NCI-H524 treated with DMSO at 0.1 percent for 48 hours (cell line): ENCODE measurements around the gene CXCL12.

Source experiments
- DNase-seq: peaks from one replicate; lab custom pipeline; 2025; lab: John Stamatoyannopoulos, UW

CXCL12 gene

GRCh38 chr10:44384601-44385025 lies 284 bp downstream of the CXCL12 start:
- DNase-seq: no peak

GRCh38 chr10:44383749-44384600 lies 922 bp downstream of the CXCL12 start:
- DNase-seq: no peak

DNA sequence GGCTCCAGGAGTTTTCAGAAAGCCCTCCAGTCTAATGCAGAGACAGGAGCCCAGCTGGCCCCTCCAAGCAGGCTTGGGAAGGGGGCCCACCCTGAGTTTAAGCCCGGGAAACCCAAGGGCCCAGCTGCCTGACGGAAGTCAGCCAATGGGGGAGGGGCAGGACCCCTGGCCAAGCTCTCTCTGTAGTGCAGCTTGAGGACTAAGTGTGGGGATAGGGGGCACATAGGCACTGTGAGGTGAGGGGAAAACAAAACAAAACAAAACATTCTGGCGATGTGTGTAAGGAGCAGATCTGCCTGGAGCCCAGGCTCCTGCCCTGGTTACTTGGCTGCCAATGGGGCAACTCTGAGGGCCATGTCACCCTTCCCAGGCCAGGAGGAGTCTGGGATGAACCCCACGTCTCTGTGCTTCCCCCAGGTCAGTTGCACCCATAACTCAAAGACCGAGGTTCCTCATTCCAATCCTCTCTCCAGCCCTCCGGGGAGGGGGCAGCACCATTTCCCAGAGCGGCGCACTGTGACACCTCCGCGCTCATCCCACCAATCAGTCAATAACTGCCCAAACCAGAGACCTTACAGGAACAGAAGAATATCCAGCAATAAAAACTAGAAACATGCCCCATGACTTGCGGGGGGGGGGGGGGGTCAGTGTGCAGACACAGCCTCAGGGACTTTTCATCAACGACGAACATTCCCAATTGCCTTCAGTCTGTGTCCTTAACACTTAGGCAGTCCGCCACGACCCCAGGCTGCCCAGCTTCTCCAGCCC lies 1.7 kb downstream of the CXCL12 start:
- DNase-seq: no peak

GRCh38 chr10:44382131-44382858 lies 2.6 kb downstream of the CXCL12 start:
- no peak for DNase-seq

DNA sequence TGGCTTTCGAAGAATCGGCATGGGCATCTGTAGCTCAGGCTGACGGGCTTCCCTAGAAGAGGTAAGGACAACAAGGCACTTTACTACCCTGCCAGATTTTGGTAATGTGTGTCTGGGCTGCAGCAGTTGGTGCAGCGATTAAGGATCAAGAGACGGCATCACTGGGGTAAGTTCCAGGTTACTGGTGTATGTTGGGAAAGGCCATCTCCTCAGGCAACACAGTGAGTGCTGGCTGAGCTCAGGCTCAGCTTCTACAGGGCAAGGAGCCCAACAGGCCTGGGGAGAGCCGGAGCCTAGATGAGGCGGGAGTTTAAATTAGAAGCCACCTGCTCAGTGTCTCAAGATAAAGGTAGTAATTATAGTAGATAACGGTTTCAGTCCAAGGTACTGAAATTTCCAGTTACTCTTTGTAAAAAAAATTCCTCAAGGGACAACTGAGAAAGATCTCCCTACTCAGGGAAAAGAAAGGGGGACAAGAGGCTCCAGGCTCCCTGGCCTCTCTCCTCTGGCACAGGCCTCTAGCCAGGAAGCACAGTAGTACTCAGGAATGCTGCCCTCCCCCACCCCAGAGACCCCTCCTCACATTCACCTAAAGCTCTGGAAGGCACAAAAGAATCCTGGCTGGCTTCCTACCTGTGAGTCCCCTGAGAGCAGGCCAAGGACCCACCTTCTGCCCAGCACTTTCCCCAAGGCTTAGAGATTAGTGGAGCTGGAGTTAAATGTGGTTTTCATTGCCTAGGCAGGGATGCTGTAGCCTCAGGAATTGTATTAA lies 3.9 kb downstream of the CXCL12 start:
- no peak for DNase-seq

DNA sequence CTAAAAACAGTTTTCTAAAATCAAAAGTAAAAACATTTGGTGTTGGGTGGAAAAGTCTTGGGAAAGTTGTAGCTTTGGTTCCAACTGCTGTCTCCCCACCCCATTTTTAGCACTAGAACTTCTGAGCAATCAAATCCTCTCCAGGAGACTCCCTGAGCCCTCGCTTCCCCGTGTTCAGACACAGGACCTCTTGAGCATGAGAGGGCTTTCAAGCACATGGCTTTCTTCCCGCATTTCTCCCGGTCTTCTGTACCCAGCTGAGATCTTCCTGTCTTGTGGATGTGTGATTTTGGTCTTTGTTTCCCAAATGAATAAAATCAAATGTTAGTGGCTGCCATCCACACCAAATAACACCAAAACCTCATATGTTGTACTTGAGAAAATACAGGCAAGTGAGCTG lies 5.0 kb downstream of the CXCL12 start:
- no peak for DNase-seq

GRCh38 chr10:44378626-44379025 lies 6.3 kb downstream of the CXCL12 start:
- no peak for DNase-seq

DNA sequence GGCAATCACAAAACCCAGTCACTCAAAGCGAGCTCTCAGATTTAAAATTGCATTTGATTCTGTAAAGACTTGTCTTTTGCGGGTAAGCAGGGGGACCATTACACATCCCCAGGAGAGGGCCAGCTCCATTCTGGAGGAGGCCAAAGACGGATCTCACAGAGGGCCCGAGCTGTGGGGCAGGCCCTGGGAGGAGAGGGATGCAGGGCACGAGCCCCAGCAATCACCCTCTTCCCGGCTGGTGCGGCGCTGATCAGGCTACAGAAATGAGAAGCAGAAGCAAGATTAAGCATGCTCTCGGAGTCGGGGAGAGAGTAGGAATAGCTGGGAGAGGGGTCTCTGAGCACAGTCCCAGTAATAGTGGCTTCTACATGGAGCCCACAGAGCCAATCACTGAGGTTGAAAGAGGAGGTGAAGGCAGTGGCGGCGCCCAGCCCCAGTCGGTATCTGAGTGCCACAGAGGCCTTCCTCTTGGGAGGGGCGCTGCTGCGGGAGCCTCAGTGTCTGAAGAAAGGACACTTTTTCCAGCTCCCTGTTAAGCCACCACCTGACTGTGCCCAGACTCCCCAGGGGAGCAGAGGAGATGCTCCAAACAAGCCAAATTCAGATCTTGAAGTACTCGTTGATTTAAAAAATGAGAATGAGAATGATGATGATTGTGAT lies 7.1 kb downstream of the CXCL12 start:
- no peak for DNase-seq

DNA sequence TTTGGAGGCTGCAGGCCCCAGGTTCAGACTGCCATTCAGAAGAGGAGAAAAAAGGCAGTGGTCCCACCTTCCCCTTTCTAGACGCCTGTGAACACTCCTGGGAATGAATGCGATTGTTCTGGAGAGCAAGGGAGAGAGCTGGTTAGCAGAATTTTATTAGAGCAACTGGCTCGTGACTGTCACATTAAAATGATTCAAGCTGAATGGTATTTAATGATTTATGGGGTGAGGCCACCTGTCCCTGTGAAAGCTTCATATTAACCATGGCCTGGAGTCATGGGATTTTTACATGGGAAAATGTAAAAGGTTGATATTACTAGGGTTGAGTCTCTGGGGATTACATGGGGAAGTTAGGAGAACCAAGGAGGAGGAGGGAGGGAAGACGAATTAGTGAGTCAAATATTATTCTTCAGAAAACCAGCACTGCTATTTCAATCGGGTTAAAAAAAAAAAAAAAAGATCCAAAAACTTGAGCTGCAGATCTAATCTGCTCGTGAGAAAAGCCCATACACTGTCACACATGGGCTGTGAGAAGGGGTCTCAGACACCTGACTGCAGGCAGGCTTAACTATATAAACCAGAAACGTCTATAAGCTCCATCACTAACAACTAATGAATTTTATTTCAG lies 8.3 kb downstream of the CXCL12 start:
- DNase-seq: no peak

GRCh38 chr10:44374155-44374554 lies 10.7 kb downstream of the CXCL12 start:
- DNase-seq: no peak

GRCh38 chr10:44373341-44373995 lies 11.4 kb downstream of the CXCL12 start:
- DNase-seq: no peak

DNA sequence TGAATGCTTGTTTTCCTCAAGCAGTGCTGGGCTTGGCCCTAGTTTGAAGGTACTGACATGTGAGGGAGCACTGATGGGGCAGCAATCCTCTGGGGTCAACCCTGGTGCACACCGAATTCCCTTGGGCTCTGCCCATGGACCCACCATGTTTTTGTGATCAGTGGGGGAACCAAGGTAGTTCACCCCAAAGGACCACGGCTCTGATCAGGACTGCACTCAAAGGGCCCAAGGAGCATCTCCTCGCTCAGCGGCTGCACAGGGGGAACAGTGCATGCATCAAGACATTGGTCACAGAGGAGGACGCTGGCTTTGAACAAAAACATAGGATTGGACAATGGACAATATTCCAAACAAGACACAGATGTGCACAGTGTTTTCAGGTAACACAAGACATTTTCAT lies 12.7 kb downstream of the CXCL12 start:
- no peak for DNase-seq

DNA sequence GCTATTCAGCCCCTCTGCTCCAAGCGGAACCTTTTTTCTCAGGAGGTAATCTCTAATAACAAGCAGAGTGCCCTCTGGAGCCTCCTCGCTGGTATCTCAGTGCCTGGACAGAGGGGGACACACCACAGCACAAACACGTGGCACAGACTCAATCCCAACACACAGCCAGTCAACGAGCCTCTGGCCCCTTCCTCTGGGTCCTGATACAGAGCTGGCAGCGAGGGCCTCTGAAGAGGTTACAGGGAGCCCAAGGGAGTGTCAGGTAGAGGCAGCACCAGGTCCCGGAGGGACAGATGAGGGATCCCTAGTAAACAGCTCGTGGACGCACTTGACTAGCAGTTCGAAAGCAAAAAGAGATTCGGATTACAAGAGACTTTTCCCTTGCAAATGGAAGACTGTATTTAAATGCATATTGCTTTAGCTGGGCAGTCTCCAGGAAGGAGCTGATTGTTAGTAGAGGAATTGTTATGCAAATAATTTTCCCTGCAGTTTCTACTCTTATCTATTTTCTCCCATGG lies 14.1 kb downstream of the CXCL12 start:
- no peak for DNase-seq

GRCh38 chr10:44369854-44370253 lies 15.0 kb downstream of the CXCL12 start:
- DNase-seq: no peak

DNA sequence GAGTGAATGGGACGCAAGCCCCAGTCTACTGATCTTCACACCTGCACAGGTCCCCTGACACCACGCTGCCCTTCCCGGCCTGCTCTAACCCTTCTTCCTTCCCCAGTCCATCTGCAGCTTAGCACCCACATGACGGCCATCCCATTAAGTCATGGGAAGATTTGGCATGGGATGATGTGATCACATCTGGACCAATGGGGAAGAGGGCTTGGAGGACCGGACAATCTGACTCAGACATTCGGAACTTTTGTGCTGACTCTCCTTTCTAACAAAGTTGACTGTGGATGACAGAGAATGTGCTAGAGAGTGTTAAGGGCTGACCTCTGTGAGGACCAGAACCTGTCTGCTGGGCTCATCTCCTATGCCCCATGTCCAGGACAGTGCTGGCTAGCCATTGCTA lies 15.6 kb downstream of the CXCL12 start:
- DNase-seq: no peak

DNA sequence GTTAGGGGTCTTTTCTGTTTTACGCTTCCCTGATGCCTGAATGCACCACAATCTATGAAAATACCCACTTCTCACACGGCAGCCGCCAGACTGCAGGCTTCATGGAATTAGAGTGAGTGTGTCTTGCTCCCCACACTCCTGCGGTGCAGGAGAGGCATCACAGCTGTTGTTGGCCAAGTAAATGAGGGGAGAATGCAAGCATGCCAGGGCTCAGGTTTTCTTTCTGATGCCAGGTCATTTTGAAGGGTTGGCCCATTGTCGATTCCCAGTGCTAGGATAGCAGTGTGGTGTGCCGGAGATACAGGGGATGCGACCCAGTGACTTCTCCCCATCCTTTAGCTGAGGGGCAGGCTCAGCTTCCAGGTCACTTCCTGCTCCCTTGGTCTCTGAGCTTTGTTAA lies 16.3 kb downstream of the CXCL12 start:
- no peak for DNase-seq

- no peak for DNase-seq
Measured at GRCh38 chr10:44366941-44367630, 17.8 kb downstream of the CXCL12 start.

DNA sequence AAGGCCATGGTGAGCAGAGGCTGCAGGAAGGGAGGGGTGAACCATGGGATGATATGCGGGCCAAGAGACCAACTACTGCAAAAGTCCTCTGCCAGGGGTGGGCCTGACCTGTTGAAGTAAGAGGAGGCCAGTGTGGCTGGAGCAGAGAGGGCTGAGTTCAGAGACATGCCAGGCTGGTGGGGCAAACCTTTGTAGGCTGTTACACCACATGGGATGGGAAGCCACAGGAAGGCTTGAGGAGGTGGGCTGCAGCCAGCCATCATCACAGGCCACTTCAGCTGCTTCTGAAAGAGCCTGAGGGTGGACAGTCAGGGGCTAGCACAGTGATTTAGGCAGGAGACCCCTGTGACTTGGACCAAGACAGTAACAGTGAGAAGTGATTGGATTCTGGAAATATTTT lies 20.3 kb downstream of the CXCL12 start:
- no peak for DNase-seq

DNA sequence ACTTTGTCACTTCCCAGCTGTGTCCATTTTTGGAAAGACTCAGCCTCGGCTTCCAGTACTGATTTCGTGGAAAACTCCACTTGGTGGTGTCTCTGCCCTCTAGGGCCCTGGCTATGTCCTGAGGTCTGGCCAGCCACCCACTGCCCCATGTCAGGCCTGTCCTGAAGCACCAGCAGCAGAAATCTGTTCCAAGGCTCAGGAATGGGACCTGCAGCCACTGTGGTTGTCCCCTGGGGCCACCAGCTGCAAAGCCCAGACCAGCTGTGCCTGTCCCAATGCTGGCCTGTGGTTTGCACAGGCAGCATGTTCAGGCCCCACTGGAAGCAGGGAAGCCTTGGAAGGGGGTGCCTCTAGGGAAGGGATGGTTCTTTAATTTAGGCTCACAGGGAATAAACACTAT lies 21.2 kb downstream of the CXCL12 start:
- DNase-seq: no peak
